HUES64 (cell line): Measurements from ENCODE around the gene CTNND2.

Source experiments
- H3K27ac ChIP-seq: 2 replicates; pipeline ENCODE4 v1.7.0; 2013; ENCODE audit warnings: low read depth, low read length, inconsistent platforms
- H3K27me3 ChIP-seq: 2 replicates; pipeline ENCODE4 v1.6.1; 2013; ENCODE audit warnings: mild to moderate bottlenecking, low read length; ENCODE audit not compliant: insufficient read depth
- H3K36me3 ChIP-seq: 2 replicates; pipeline ENCODE4 v1.6.1; 2013; ENCODE audit warnings: mild to moderate bottlenecking, low read length; ENCODE audit not compliant: insufficient read depth
- H3K4me1 ChIP-seq: 2 replicates; pipeline ENCODE4 v1.6.1; 2013; ENCODE audit warnings: mild to moderate bottlenecking, low read length, moderate library complexity; ENCODE audit not compliant: insufficient read depth
- H3K4me3 ChIP-seq: 2 replicates; pipeline ENCODE4 v1.5.1; 2013; ENCODE audit warnings: mild to moderate bottlenecking, low read length, moderate library complexity
- H3K9ac ChIP-seq: 2 replicates; pipeline ENCODE4 v1.6.1; 2013; ENCODE audit warnings: mild to moderate bottlenecking, low read depth, low read length
- H3K9me3 ChIP-seq: 2 replicates; pipeline ENCODE4 v1.6.1; 2013; ENCODE audit warnings: low read depth, low read length; ENCODE audit not compliant: insufficient read depth
- WGBS: fragments of 150-250, 120-280 bp; methylation state at CpG from one replicate; pipeline ENCODE4 v1.1.7; 2013; ENCODE audit warnings: missing lambda C conversion rate; 5-methylcytosine and 5-hydroxymethylcytosine counted together

CTNND2 gene

GRCh38 chr5:11596185-11596584, 308.1 kb downstream of the CTNND2 start:
- Histone ChIP-seq H3K9me3 (no peaks in the 10 kb centered on the region), H3K4me3 (no peak overlapping the region), H3K27me3 (no peaks in the 10 kb centered on the region), H3K27ac (no peak overlapping the region; the same call in 1 of the 2 replicates), H3K9ac (no peak overlapping the region), H3K4me1 (peaks cover 20% of the 10 kb centered on the region), H3K36me3 (no peaks in the 10 kb centered on the region)
- 100% methylated on average over 1 of the region's 1 CpG for WGBS

DNA sequence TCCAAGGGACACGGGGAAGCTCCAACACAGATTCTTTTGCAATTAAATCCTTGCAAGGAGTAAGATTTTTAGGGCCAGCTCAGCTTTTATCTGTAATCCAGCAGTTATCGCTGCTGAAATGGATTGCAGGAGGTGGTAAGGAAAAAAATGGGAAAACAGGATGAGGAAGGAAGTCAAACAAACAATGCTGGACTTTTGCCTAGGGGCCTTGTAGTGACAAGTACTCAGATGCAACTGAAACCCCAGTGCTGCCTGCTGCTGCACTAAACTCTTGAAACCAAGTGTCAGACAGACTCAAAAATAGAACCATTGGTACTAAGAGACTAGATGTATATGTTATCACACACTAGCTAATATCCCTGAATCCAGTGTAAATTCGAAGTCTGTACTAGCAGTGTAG, 309.2 kb downstream of the CTNND2 start:
- H3K27ac ChIP-seq: no peak overlapping the region
- no peaks in the 10 kb centered on the region for H3K36me3 ChIP-seq
- H3K4me3 ChIP-seq: no peak overlapping the region
- 84% methylated on average over 2 of the region's 3 CpGs for WGBS
- no peaks in the 10 kb centered on the region for H3K9me3 ChIP-seq
- peaks cover 20% of the 10 kb centered on the region for H3K4me1 ChIP-seq
- H3K27me3 ChIP-seq: no peaks in the 10 kb centered on the region
- 0 out of 2 replicates have a peak overlapping the region, but pooled peaks have one; percentile 19 for H3K9ac ChIP-seq

GRCh38 chr5:11594021-11594420, 310.2 kb downstream of the CTNND2 start:
- WGBS: 100% methylated on average over 2 of the region's 2 CpGs
- no peak overlapping the region for H3K9ac ChIP-seq

GRCh38 chr5:11590475-11590874, 313.8 kb downstream of the CTNND2 start:
- WGBS: 94% methylated on average over 6 of the region's 6 CpGs

More at GRCh38 chr5:11594021-11594420, 310.2 kb downstream of the CTNND2 start:
- no peaks in the 10 kb centered on the region for H3K36me3 ChIP-seq
- no peaks in the 10 kb centered on the region for H3K9me3 ChIP-seq
- peaks cover 23% of the 10 kb centered on the region for H3K4me1 ChIP-seq
- H3K4me3 ChIP-seq: no peak overlapping the region
- H3K27me3 ChIP-seq: no peaks in the 10 kb centered on the region
- no peak overlapping the region for H3K27ac ChIP-seq

GRCh38 chr5:11588803-11589202, 315.4 kb downstream of the CTNND2 start:
- H3K9ac ChIP-seq: peak overlapping the region; percentile 32
- H3K36me3 ChIP-seq: no peaks in the 10 kb centered on the region
- peak overlapping the region; percentile 89 for H3K27ac ChIP-seq
- H3K9me3 ChIP-seq: no peaks in the 10 kb centered on the region
- H3K27me3 ChIP-seq: no peaks in the 10 kb centered on the region
- peaks cover 31% of the 10 kb centered on the region for H3K4me1 ChIP-seq
- 4% methylated on average over 6 of the region's 6 CpGs for WGBS
- peak overlapping the region; percentile 50 for H3K4me3 ChIP-seq

More at GRCh38 chr5:11590475-11590874, 313.8 kb downstream of the CTNND2 start:
- H3K9ac ChIP-seq: no peak overlapping the region
- H3K27me3 ChIP-seq: no peaks in the 10 kb centered on the region
- H3K9me3 ChIP-seq: no peaks in the 10 kb centered on the region
- no peak overlapping the region for H3K27ac ChIP-seq
- H3K36me3 ChIP-seq: no peaks in the 10 kb centered on the region
- H3K4me1 ChIP-seq: peaks cover 28% of the 10 kb centered on the region
- no peak overlapping the region for H3K4me3 ChIP-seq

- WGBS: 86% methylated on average over 4 of the region's 6 CpGs
- no peak overlapping the region for H3K9ac ChIP-seq
- peaks cover 31% of the 10 kb centered on the region for H3K4me1 ChIP-seq
- H3K36me3 ChIP-seq: no peaks in the 10 kb centered on the region
- no peak overlapping the region for H3K27ac ChIP-seq
- H3K4me3 ChIP-seq: no peak overlapping the region
- H3K27me3 ChIP-seq: no peaks in the 10 kb centered on the region
- H3K9me3 ChIP-seq: no peaks in the 10 kb centered on the region
Measured at GRCh38 chr5:11584017-11584416, 320.2 kb downstream of the CTNND2 start.

- no peak overlapping the region for H3K4me3 ChIP-seq
- H3K27me3 ChIP-seq: no peaks in the 10 kb centered on the region
- peaks cover 8% of the 10 kb centered on the region for H3K4me1 ChIP-seq
- H3K9ac ChIP-seq: no peak overlapping the region
- no peaks in the 10 kb centered on the region for H3K9me3 ChIP-seq
- no peaks in the 10 kb centered on the region for H3K36me3 ChIP-seq
- 93% methylated on average over 4 of the region's 4 CpGs for WGBS
- no peak overlapping the region for H3K27ac ChIP-seq
Measured at GRCh38 chr5:11579351-11579750, 324.9 kb downstream of the CTNND2 start.

DNA sequence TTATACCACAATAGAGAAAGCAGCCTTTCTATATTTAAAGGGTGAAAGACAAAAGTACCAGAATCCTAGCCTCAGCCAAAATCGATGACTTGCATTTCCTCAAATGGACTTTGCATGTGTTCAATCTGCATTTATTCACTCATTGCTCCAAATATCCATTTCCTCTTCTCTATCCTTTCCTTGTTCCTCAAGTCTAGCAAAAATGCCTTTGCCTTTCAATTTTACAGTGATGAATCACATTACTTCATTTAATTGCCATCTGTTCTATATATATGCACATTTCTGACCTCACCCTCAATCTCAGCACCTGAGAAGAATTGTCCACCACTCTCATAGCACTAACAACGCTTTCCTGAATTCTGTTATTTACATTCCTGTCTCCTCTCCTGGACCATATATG, 329.5 kb downstream of the CTNND2 start:
- H3K9ac ChIP-seq: no peak overlapping the region
- WGBS: 94% methylated on average over 2 of the region's 2 CpGs
- H3K27ac ChIP-seq: no peak overlapping the region
- H3K4me1 ChIP-seq: no peaks in the 10 kb centered on the region
- no peaks in the 10 kb centered on the region for H3K36me3 ChIP-seq
- no peak overlapping the region for H3K4me3 ChIP-seq
- no peaks in the 10 kb centered on the region for H3K27me3 ChIP-seq
- H3K9me3 ChIP-seq: no peaks in the 10 kb centered on the region

- Histone ChIP-seq H3K4me3 (no peak overlapping the region), H3K9ac (no peak overlapping the region), H3K27me3 (no peaks in the 10 kb centered on the region), H3K36me3 (no peaks in the 10 kb centered on the region), H3K9me3 (no peaks in the 10 kb centered on the region), H3K4me1 (no peaks in the 10 kb centered on the region), H3K27ac (no peak overlapping the region)
- 91% methylated on average over 5 of the region's 5 CpGs for WGBS
Measured at GRCh38 chr5:11573140-11573992, 330.9 kb downstream of the CTNND2 start.

GRCh38 chr5:11564706-11565105, 339.5 kb downstream of the CTNND2 start:
- 94% methylated on average over 12 of the region's 12 CpGs for WGBS
- no peaks in the 10 kb centered on the region for H3K4me1 ChIP-seq
- no peaks in the 10 kb centered on the region for H3K36me3 ChIP-seq

GRCh38 chr5:11563822-11564221, 340.4 kb downstream of the CTNND2 start:
- Histone ChIP-seq H3K4me1 (no peaks in the 10 kb centered on the region), H3K36me3 (no peaks in the 10 kb centered on the region), H3K9me3 (no peaks in the 10 kb centered on the region), H3K4me3 (no peak overlapping the region), H3K27me3 (no peaks in the 10 kb centered on the region), H3K27ac (no peak overlapping the region), H3K9ac (no peak overlapping the region)
- whole genome bisulfite sequencing: 95% methylated on average over 2 of the region's 2 CpGs

More at GRCh38 chr5:11564706-11565105, 339.5 kb downstream of the CTNND2 start:
- Histone ChIP-seq H3K27ac (no peak overlapping the region), H3K4me3 (no peak overlapping the region), H3K9ac (no peak overlapping the region), H3K9me3 (no peaks in the 10 kb centered on the region), H3K27me3 (no peaks in the 10 kb centered on the region)
